Cardiac fibroblast (primary cell): ENCODE data around the gene GDPD5.
A peak's percentile ranks its signal among the peaks of the same experiment; 100 is the strongest.

Source experiments
- DNase-seq, 2 donors: peaks; one replicate each; pipeline versions ENCODE4 v3.0.0 to v3.0.0-alpha.2; 2010; ENCODE audit warnings: low read depth in 2 of 2
- H3K4me3 ChIP-seq, 2 donors: replicated peaks in 1 of 2; 1 replicate in 1 of 2; 2 replicates in 1 of 2; pipeline ENCODE4 v1.5.1; 2011; ENCODE audit warnings: low read depth in 2 of 2, low read length in 2 of 2, mild to moderate bottlenecking in 2 of 2, moderate library complexity in 1 of 2
- CTCF ChIP-seq: IDR thresholded peaks from one replicate; pipeline ENCODE4 v1.5.1; 2011; ENCODE audit warnings: low read depth, mild to moderate bottlenecking, low read length, inconsistent platforms

Gene GDPD5

DNA sequence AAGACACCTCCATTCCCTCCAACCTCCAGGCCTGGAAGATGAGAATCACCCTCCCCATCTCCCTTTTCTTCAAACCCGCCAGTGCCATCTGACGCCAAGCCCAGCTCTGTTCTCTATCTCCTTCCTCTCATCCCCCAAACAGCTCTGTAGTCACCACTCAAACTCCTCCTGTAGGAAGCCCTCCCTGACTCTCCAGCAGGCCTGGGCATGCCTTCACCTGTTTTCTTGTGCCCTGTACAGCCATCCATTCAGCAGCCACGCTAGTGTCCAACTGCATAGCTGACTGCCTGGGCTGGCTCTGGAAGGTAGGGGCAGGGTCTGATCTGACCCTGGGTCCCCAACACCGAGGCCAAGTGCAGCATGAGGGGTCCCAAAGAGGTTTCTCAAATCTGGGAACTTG, 25.0 kb downstream of the GDPD5 start:
- H3K4me3 ChIP-seq: no peak overlapping the region
- no peak for DNase-seq
- no peak for TF ChIP-seq CTCF

- H3K4me3 ChIP-seq: no peak overlapping the region
Measured at GRCh38 chr11:75499423-75500190, 26.1 kb downstream of the GDPD5 start.

GRCh38 chr11:75498556-75499255, 27.0 kb downstream of the GDPD5 start:
- peak; percentile 14 to 31 for DNase-seq
- no peak overlapping the region for H3K4me3 ChIP-seq
- no peak for TF ChIP-seq CTCF

More at GRCh38 chr11:75499423-75500190, 26.1 kb downstream of the GDPD5 start:
- peak; percentile 95 to 96 for DNase-seq
- no peak for TF ChIP-seq CTCF

DNA sequence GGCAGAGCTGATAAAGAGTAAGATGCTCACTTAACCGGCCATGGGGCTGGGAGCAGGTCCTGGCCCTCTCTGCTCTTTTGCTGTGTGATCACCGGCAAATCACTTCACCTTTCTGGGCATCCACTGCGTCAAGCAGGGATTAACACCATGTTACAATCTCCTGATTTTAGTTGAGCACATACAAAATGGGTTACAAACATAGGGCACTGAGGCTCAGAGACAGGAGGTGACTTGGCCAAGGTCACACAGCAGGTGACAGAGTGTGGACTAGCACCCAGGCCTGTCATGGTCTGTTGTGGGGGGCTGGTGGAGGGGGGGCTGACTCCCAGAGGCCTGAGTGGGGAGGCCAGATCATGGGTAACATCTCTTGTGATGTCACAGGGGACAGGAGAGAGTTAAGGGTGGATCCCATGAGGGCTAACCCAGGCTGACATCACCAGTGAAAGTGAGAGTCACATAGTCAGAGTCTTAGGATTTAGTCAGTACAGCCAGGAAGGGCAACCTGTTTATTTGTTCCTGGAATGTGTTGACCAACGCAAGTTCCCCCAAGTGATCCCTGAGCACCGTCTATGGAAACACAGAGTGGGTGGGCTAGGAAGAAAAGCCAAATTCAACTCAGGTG, 27.8 kb downstream of the GDPD5 start:
- no peak for TF ChIP-seq CTCF
- H3K4me3 ChIP-seq: no peak overlapping the region
- no peak for DNase-seq

DNA sequence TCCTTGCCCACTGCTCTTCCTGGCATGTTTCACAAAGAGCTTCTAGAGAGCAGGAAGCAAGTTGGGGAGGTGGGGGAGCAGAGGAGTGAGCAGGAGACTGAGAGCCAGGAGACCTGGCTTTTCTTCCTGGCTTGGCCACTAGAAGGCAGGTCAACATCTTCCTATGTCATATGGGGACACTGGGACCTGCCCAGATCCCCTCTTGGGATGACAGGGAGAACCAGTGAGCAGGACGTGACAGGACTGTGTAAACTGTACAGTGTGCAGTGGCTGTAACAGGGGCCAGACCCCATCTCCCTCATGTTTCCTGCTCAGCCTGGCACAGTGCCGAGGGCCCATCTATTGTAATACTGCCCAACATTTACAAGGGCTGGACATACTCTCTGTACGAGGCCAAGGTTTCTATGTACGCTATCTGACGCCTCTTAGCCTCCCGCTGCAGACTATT, 29.4 kb downstream of the GDPD5 start:
- no peak for DNase-seq
- no peak for TF ChIP-seq CTCF
- H3K4me3 ChIP-seq: no peak overlapping the region

DNA sequence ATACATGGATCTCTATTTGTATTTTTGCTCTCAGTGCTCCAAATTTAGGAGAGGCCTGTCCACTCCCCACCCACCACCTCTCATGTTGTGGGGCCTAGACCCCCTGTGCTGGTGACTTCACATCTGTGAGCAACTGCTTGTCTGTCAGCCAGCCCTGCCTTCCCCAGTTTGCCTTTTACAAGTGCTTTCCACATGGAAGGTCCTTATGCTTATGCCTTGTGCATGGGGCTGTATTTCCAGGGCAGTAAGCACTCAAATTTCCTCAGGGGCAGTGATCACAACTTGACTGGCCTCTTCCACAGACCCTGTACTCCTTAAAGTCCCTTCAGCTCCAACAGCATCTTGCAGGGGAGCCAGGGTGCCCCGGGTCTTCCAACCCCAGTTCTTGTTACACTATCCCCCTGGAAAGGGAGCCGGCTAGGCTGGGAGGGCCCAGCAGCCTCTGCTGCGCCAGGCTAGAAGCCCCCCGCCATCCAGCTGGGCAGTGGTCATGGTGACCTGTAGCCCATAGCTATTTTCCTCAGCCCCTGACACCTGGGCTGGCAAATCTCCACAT, 29.9 kb downstream of the GDPD5 start:
- H3K4me3 ChIP-seq: no peak overlapping the region
- no peak for TF ChIP-seq CTCF
- DNase-seq: no peak
